ENCODE data around the gene ERC2. TPM values are rescaled to one million over a fixed set of nuclear protein-coding genes. Genes with fewer than 3 reads are reported as not detected.

The ERC2 gene
- total RNA-seq, 1 donor from 2014 or later: 2.4 TPM

GRCh38 chr3:55658690-55659562 is 809.3 kb downstream of the ERC2 start:
- no peak for DNase-seq

GRCh38 chr3:55658270-55658669 is 810.0 kb downstream of the ERC2 start:
- no peak for DNase-seq

- no peak for DNase-seq
Measured at GRCh38 chr3:55655544-55655943, 812.7 kb downstream of the ERC2 start.

- DNase-seq: no peak
Measured at GRCh38 chr3:55654123-55654760, 814.0 kb downstream of the ERC2 start.

GRCh38 chr3:55651011-55651410 is 817.3 kb downstream of the ERC2 start:
- DNase-seq: no peak

- DNase-seq: no peak
Measured at GRCh38 chr3:55650011-55650410, 818.3 kb downstream of the ERC2 start.

GRCh38 chr3:55649554-55649953 is 818.7 kb downstream of the ERC2 start:
- DNase-seq: no peak

- no peak for DNase-seq
Measured at GRCh38 chr3:55648591-55649318, 819.5 kb downstream of the ERC2 start.

GRCh38 chr3:55647670-55648069 is 820.6 kb downstream of the ERC2 start:
- no peak for DNase-seq

- no peak for DNase-seq
Measured at GRCh38 chr3:55647063-55647462, 821.2 kb downstream of the ERC2 start.

GRCh38 chr3:55646121-55646520 is 822.1 kb downstream of the ERC2 start:
- no peak for DNase-seq

GRCh38 chr3:55645422-55645821 is 822.8 kb downstream of the ERC2 start:
- DNase-seq: no peak

GRCh38 chr3:55643283-55643682 is 825.0 kb downstream of the ERC2 start:
- DNase-seq: no peak

GRCh38 chr3:55641964-55642363 is 826.3 kb downstream of the ERC2 start:
- DNase-seq: no peak

GRCh38 chr3:55639896-55640765 is 828.1 kb downstream of the ERC2 start:
- DNase-seq: no peak

GRCh38 chr3:55639143-55639542 is 829.1 kb downstream of the ERC2 start:
- DNase-seq: no peak

- no peak for DNase-seq
Measured at GRCh38 chr3:55637906-55638638, 830.2 kb downstream of the ERC2 start.

GRCh38 chr3:55636300-55637195 is 831.7 kb downstream of the ERC2 start:
- DNase-seq: no peak

GRCh38 chr3:55634345-55634744 is 833.9 kb downstream of the ERC2 start:
- no peak for DNase-seq

- no peak for DNase-seq
Measured at GRCh38 chr3:55633333-55633732, 834.9 kb downstream of the ERC2 start.

All from dermis blood vessel endothelial cell (primary cell).